Stimulated activated CD4-positive, alpha-beta T cell treated with anti-CD3 and anti-CD28 coated beads, Interleukin-4, amount 100 ng/mL, for 4 hours (primary cell): ENCODE results near the gene C5orf52.
"Not testable (repeated sequence)": the region's sequence is repeated elsewhere in the genome, so short reads cannot be mapped to it uniquely, and the experiment has no call there.

Experiments
- DNase-seq, 2 experiments: peaks; one replicate each; pipeline ENCODE4 v3.0.0-alpha.2; 2020

C5orf52 gene

GRCh38 chr5:157727858-157728257 lies 56.5 kb downstream of the C5orf52 start:
- DNase-seq = not testable (repeated sequence)
